ENCODE data around the gene SCYL2. TPM values are rescaled to one million over a fixed set of nuclear protein-coding genes. Genes with fewer than 3 reads are reported as not detected.

SCYL2 gene
- total RNA-seq, 2 donors from 2014 or later = 13.8 to 23.1 TPM

- Histone ChIP-seq H3K4me3 (no peak overlapping the region), H3K9me3 (no peaks in the 10 kb centered on the region), H3K36me3 (replicated peaks in 1 of 2; ENCODE audit: insufficient read depth in 1 of 2, low read depth in 2 of 2) (no peaks in the 10 kb centered on the region), H3K27me3 (no peaks in the 10 kb centered on the region), H3K4me1 (no peaks in the 10 kb centered on the region), H3K27ac (no peak overlapping the region)
- 74 to 81% methylated on average over 5 of the region's 5 CpGs for WGBS, 2 donors
- no peak for DNase-seq
- intact Hi-C loops (cut with DNase I) = no loop called here
- TF ChIP-seq POLR2A (IDR thresholded peaks at IDR 0.05) = no peak
- TF ChIP-seq, protein P1, sequence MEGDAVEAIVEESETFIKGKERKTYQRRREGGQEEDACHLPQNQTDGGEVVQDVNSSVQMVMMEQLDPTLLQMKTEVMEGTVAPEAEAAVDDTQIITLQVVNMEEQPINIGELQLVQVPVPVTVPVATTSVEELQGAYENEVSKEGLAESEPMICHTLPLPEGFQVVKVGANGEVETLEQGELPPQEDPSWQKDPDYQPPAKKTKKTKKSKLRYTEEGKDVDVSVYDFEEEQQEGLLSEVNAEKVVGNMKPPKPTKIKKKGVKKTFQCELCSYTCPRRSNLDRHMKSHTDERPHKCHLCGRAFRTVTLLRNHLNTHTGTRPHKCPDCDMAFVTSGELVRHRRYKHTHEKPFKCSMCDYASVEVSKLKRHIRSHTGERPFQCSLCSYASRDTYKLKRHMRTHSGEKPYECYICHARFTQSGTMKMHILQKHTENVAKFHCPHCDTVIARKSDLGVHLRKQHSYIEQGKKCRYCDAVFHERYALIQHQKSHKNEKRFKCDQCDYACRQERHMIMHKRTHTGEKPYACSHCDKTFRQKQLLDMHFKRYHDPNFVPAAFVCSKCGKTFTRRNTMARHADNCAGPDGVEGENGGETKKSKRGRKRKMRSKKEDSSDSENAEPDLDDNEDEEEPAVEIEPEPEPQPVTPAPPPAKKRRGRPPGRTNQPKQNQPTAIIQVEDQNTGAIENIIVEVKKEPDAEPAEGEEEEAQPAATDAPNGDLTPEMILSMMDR (IDR thresholded peaks at IDR 0.05) = no peak
- ATAC-seq = no peak
Observed at GRCh38 chr12:100384559-100384935, 117.6 kb downstream of the SCYL2 start.

GRCh38 chr12:100388382-100388781, 121.4 kb downstream of the SCYL2 start:
- 76 to 78% methylated on average over 5 of the region's 5 CpGs for WGBS, 2 donors

More at GRCh38 chr12:100388382-100388781, 121.4 kb downstream of the SCYL2 start:
- no peak for TF ChIP-seq POLR2A (IDR thresholded peaks at IDR 0.05)
- TF ChIP-seq, protein P1 (IDR thresholded peaks at IDR 0.05) = no peak
- ATAC-seq (no peak), DNase-seq (no peak)
- Histone ChIP-seq H3K36me3 (replicated peaks in 1 of 2; ENCODE audit: insufficient read depth in 1 of 2, low read depth in 2 of 2) (no peaks in the 10 kb centered on the region), H3K4me3 (no peak overlapping the region), H3K27ac (no peak overlapping the region), H3K9me3 (no peaks in the 10 kb centered on the region), H3K27me3 (no peaks in the 10 kb centered on the region), H3K4me1 (no peaks in the 10 kb centered on the region)
- intact Hi-C loops (cut with DNase I) = no loop called here

Small RNAs within 50 kb of the gene (small RNA-seq; reads per million reads assigned to genes)
- not detected for gene RF00019

Other genes with a start within 250 kb of the SCYL2 start
- gene BLTP3B, start 124.3 kb upstream of the SCYL2 start, total RNA-seq = 1 to 10 TPM; 4.0 to 8.6 TPM
- 1 to 10 TPM in 1 of 2 donors, not detected in 1; 5.2 TPM for gene ACTR6, start 66.4 kb upstream of the SCYL2 start, total RNA-seq
- 1 to 10 TPM in 1 of 2 donors, not detected in 1; 2.1 TPM for gene DEPDC4, start 98 bp upstream of the SCYL2 start, total RNA-seq
- not detected for gene SLC17A8, start 89.9 kb downstream of the SCYL2 start, total RNA-seq
- gene NR1H4, start 206.7 kb downstream of the SCYL2 start, total RNA-seq = 1 to 10 TPM; 1.3 to 2.9 TPM

Measured in body of pancreas (tissue), 4 donors.